GM18520 (cell line): ENCODE data around the gene TBC1D2B.
"Not testable (repeated sequence)": the region's sequence is repeated elsewhere in the genome, so short reads cannot be mapped to it uniquely, and the experiment has no call there.

Experiments
- ATAC-seq: cut with Tn5 transposase; IDR thresholded peaks from one replicate; pipeline ENCODE4 v1.9.1; 2021; ENCODE audit not compliant: unreplicated experiment

Gene TBC1D2B

DNA sequence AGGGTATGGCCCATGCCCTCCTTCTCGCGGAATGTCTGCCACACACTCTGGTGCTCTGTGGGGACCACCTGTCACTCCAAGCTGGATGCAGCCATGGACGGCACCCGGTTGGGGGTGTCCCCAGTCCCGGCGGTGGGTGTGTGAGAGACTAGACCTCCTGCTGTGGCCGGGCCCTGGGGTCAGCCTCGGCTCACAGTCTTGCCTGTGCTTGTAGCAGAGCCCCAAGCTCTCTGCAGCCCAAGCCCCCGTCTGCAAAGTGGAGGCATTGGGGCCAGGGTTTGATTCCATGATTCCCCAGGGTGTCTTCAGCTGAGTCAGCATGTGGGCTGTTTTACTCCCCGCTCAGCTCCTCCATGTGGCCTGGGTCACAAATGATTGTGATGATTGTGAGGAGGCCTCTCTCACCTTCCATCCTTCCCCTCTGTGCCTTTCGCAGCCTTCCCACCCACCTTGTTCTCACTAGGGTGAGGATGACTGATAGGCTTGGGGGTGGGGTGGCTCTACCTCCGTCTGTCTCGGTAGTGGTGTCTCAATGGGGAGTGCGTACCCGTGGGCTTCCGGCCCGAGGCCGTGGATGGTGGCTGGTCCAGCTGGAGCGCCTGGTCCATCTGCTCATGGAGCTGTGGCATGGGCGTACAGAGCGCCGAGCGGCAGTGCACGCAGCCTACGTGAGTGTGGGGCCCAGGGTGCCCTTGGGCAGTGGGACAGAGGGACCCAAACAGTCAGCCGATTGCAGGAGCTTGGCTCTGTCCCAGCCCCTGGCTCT, 100.6 kb downstream of the TBC1D2B start:
- ATAC-seq: not testable (repeated sequence)

GRCh38 chr15:77976095-77976450, 101.4 kb downstream of the TBC1D2B start:
- ATAC-seq: not testable (repeated sequence)

DNA sequence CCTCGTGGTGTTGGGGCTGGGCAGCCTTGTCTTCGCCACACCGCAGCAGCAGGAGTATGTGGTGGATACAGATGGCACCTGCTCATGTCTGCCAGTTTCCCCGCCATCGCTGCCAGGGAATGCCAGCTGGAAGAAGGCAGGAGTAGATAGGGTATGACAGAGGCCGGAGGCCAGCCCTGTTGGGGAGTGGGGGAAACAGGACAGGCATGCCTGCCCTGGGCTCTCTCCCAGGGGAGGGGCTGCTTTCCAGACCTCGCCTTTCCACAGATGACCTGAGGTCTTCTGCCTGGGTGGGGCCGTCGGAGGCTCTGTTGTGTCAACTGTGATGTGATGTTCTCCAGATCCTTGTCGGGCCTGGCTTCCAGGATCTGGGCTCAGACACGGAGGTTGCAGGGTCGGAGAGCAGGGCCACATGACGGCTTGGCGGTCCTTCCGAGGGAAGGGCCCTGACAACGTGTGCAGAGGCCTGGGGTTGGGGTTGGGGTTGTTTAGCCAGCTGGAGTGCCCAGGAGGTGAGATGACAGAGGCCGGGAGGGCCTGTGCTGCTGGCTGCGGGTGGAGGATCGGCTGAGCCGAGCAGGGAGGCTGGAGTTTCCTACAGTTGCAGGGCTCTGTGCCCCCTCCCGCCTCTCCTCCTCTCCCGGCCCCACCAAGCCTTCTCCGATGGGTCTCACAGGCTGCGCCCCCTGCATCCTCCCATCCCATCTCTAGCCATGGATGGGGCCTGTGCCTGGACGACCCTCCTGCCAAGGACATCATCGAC, 102.0 kb downstream of the TBC1D2B start:
- no peak for ATAC-seq

GRCh38 chr15:77974416-77975331, 102.8 kb downstream of the TBC1D2B start:
- ATAC-seq: no peak

DNA sequence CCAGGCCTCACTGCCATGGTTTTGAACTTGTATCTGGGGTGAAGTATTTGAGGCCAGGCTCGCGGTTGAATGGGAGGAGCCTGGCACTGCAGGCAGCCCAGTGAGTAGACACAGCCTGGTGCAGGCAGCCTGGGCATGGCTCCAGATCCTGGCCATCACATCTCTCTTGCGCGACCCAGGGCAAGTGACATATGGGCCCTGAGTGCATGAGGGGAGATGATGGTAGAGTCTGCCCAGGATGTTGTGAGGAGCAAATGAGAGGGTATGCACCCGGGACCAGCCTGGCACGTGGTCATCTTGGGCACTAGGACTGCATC, 103.5 kb downstream of the TBC1D2B start:
- no peak for ATAC-seq

- not testable (repeated sequence) for ATAC-seq
Observed at GRCh38 chr15:77973273-77974097, 104.0 kb downstream of the TBC1D2B start.

- not testable (repeated sequence) for ATAC-seq
Observed at GRCh38 chr15:77972706-77973105, 104.8 kb downstream of the TBC1D2B start.

DNA sequence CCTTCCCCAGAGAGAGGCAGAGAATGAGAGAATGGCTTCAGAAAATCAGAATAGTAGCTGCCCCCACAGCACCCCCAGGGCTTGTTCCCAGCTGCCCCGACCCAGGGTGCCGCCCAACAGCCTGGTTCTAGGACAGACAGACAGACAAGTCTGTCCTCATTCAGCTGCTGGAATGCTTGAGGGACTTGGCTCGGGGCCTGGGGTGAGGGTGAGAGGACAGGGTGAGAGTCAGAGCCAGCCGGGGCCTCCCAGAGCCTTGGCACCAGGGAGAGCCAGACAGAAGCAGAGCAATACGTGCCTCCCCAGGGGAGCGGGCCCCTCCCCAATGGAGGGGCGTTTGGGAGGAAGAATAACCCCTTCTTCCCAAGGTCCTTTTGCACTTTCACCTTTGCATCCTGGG, 105.6 kb downstream of the TBC1D2B start:
- ATAC-seq: not testable (repeated sequence)

- not testable (repeated sequence) for ATAC-seq
Observed at GRCh38 chr15:77970813-77971360, 106.6 kb downstream of the TBC1D2B start.

DNA sequence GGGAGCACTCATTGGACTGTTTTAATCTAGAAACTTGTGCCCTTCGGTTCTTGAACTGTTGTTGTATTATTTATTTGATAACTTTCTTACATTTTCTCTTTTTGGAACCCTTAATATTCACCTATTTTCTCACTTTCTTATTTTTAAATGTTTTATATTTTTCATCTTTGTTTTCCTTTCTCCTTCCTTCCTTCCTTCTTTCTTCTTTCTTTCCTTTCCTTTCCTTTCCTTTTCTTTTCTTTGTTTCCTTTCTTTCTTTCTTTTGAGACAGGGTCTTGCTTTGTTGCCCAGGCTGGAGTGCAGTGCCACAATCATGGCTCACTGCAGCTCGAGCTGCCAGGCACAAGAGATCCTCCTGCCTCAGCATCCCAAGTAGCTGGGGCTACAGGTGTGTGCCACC, 108.5 kb downstream of the TBC1D2B start:
- ATAC-seq: no peak

- no peak for ATAC-seq
Observed at GRCh38 chr15:77967798-77968197, 109.7 kb downstream of the TBC1D2B start.

- ATAC-seq: not testable (repeated sequence)
Observed at GRCh38 chr15:77967235-77967615, 110.3 kb downstream of the TBC1D2B start.

DNA sequence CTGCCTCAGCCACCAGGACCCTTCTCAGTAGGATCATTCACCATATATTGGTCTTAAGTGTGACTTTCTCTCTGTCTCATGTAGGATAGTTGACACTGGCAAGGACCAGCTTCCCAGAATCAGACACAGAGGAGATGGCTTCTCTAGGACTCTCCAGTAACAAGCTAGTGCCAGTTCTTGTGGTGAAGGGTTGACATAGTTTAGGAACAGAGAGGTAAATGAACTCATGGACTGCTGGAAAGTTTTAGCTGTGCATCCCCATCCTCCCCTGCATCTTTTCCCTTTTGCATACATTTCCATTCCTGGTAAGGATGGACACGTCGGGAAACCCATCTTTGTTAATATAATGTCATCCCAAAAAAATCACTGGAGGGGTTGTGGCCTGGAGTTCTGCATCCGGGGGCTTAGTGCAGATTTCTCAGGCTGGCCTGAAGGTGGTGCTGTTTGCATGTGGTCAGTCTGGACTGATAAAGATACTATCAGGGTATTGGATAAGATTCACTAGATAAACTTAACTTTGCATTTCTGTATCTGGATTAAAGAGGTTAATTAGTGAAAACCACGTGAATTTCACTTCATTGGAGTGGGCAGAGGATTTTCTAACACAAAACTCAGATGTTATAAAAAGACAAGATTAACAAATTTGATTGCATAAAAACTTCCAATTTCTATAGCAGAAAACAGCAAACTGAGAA, 110.8 kb downstream of the TBC1D2B start:
- ATAC-seq: no peak

DNA sequence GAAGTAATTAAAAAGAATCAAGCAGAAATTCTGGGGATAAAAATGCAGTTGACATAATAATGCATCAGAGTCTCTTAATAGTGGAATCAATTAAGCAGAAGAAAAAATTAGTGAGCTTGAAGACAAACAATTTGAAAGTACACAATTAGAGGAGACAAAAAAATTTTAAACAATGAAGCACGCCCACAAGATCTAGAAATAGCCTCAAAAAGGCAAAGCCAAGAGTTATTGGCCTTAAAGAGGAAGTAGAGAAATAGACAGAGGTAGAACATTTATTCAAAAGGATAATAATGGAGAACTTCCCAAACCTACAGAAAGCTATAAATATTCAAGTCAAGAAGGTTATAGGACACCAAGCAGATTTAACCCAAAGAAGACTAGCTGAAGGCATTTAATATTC, 113.3 kb downstream of the TBC1D2B start:
- no peak for ATAC-seq

DNA sequence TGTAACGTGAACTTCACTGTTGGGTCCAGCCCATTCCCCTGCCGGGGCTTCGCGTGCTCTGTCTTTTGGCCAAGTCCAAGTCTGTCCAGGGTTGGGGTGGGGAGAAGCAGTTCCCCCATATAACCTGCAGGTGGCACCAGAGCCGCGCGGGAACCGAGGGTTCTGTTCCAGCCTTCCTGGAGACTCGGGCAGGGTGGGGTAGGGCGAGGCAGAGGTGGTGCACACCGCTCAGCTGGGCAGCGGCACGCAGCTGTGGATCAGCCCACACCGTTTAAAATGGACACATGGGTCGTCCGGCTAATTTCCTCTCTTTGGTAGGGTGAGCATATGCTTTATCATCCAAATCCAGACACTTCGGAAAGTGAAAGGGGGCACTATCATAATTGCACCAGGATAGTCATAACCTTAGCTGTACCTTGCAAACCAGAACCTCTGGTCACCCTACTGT, 118.1 kb downstream of the TBC1D2B start:
- ATAC-seq: peak; percentile 43

DNA sequence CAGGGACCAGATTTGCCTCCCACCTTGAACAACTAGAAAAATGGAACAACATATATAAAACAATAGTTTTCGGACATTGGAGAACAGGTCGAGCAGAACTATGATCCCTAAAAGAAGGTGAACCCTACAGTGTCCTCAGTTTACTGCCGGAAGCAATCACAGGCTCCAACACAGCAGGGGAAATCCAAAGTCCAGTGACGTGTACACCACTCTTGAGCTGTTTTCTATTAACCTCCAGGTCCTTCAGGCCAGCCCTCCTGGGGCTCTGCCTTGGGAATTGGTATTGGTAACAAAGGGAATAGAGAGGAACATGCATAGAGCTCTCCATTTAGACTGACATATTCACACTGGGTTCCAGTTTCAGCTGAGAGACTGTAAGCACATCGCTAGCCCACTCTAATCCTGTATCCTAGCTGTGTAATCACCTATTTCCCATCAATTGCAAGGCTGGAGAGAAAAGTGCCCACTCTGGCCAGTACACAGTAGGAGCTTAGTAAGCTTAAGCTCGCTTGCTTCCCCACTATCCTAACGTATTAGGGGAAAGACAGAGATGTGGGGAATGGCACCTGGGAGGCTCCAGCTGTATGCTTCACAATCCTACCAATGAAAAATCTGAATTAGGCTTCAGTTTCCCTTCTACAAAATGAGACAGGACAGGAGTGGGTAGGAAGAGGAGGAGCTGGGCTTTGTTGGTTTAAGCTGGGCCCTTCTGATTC, 118.6 kb downstream of the TBC1D2B start:
- not testable (repeated sequence) for ATAC-seq

DNA sequence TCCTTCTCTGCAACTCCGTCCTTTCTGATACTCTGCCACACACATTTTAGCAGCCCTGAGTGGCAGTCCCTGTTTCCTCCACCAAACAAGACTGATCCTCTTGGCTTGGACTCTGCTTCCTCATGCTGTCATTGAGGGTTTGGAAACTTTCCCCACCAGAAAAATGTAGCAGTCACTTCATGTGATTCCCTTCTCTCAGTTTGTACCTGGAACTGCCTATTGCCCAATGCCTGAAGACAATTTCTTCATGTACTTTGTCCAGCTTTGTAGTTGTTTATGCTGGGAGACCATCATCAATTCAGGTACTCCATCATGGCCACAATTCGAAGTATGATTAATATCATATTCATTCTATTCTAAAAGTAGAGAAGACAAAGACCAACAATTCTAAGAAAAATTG, 119.5 kb downstream of the TBC1D2B start:
- ATAC-seq: not testable (repeated sequence)

GRCh38 chr15:77953926-77954325, 123.6 kb downstream of the TBC1D2B start:
- ATAC-seq: not testable (repeated sequence)

DNA sequence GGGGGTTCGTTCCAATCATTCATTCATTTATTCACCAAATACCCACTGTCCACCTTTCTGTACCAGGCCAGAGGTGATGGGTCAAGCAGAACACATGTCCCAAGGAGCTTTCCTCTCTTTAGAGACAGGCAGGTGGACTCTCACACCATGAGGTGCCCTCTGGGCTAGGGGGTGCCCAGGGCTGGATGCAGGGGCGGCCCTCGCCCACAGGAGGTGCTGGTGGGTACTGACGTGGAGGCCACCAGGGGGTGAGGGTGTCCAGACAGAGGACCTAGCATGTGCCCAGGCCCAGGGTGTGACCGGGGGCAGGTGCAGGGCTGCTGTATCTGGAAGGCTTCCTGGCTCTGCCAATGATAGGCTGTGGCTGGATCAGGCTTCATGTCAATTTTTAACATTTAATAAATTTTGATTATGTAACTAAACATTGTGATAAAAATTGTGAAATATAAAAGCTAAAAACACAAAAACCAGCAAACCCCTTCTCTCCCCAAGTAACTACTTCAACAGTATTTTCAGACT, 124.5 kb downstream of the TBC1D2B start:
- not testable (repeated sequence) for ATAC-seq
